ENCODE measurements around the gene TSPAN14.

TSPAN14 gene

DNA sequence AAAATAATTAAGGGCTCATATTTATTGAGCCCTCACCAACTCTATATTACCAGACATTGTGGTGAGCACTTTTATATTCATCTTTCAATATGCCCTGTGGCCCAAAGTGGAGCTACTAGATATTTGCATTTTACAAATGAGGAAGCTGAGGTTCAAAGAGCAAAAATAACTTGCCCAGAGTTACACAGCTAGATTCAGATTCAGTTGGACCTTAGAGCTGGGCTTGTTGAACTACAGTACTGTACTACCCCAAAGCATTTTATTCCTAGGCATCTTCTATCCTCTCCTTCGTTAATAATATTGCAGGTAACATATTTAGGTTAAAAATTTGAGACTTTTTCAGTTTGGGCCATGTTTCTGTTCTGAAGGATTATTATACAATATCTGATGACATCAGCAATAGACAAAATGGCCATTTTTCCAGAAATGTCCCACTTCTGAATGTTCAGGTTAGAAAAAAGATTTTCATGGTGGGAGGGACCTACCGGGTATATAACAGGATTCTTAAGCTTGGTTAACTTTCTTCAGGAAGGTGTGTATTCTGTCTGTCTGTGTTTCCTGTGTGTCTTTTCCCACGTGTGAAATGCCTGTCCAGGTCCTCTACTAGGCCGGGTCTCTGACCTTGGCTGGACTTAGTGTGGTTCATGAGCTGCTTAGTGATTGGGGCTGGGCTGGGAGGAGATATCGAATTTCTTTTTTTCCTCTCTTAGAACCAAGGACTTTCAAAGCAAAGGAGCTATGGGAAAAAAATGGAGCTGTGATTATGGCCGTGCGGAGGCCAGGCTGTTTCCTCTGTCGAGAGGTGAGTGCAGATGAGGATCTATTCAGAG lies 32.2 kb upstream of the TSPAN14 start:
- H3K4me1 ChIP-seq (ENCODE audit: control insufficient read depth, insufficient read depth, low read length, poor library complexity, severe bottlenecking): no peaks in the 10 kb centered on the region
- H3K27me3 ChIP-seq (replicated peaks; ENCODE audit: control insufficient read depth, insufficient read depth, low read length, poor library complexity, severe bottlenecking): no peaks in the 10 kb centered on the region
- H3K36me3 ChIP-seq (ENCODE audit: control insufficient read depth, insufficient read depth, low read length): no peaks in the 10 kb centered on the region
- no peak overlapping the region for H3K4me3 ChIP-seq (ENCODE audit: insufficient read depth, low read depth, low read length, poor library complexity, severe bottlenecking)
- H3K27ac ChIP-seq (ENCODE audit: insufficient read depth, low read length, poor library complexity, severe bottlenecking): no peak overlapping the region
- no peaks in the 10 kb centered on the region for H3K9me3 ChIP-seq (ENCODE audit: control insufficient read depth, low read length)
- DNase-seq: no peak

DNA sequence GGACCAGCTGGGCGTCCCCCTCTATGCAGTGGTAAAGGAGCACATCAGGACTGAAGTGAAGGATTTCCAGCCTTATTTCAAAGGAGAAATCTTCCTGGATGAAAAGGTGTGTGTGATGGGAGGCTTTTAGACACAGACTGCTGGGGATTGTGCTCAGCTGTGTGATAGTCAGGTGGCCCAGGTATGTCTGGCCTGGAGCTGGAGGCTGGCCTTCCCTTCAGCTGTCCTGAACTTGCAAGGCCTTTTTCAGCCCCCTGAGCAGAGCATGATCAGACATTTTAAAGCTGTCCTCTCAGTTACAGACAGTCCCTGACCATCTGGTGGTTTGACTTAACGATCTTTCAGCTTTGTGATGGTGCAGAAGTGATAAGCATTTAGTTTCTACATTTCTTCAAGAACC lies 28.2 kb upstream of the TSPAN14 start:
- DNase-seq: no peak
- no peaks in the 10 kb centered on the region for H3K9me3 ChIP-seq (ENCODE audit: control insufficient read depth, low read length)
- no peak overlapping the region for H3K27ac ChIP-seq (ENCODE audit: insufficient read depth, low read length, poor library complexity, severe bottlenecking)
- no peak overlapping the region for H3K4me3 ChIP-seq (ENCODE audit: insufficient read depth, low read depth, low read length, poor library complexity, severe bottlenecking)
- no peaks in the 10 kb centered on the region for H3K27me3 ChIP-seq (replicated peaks; ENCODE audit: control insufficient read depth, insufficient read depth, low read length, poor library complexity, severe bottlenecking)
- H3K4me1 ChIP-seq (ENCODE audit: control insufficient read depth, insufficient read depth, low read length, poor library complexity, severe bottlenecking): no peaks in the 10 kb centered on the region
- no peaks in the 10 kb centered on the region for H3K36me3 ChIP-seq (ENCODE audit: control insufficient read depth, insufficient read depth, low read length)

DNA sequence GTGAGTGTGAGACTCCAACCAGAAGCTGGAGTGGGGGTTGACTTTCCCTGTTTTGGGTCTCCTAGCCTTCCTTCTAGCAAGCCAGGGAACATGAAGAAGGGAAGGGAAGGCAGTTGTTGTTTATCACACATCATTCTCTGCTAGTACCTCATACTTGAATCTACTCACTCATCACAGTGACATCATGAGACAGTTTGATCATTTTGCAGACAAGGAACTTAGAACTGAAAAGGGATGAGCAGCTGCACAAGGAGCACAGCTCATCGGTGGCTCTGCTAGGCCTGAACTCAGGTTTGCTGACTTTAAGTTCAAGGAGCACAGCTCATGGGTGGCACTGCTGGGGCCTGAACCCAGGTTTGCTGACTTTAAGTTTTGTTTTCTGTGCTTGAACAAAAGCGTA lies 26.6 kb upstream of the TSPAN14 start:
- Histone ChIP-seq H3K9me3 (ENCODE audit: control insufficient read depth, low read length) (no peaks in the 10 kb centered on the region), H3K4me1 (ENCODE audit: control insufficient read depth, insufficient read depth, low read length, poor library complexity, severe bottlenecking) (no peaks in the 10 kb centered on the region), H3K27ac (ENCODE audit: insufficient read depth, low read length, poor library complexity, severe bottlenecking) (no peak overlapping the region), H3K4me3 (ENCODE audit: insufficient read depth, low read depth, low read length, poor library complexity, severe bottlenecking) (no peak overlapping the region), H3K36me3 (ENCODE audit: control insufficient read depth, insufficient read depth, low read length) (no peaks in the 10 kb centered on the region), H3K27me3 (replicated peaks; ENCODE audit: control insufficient read depth, insufficient read depth, low read length, poor library complexity, severe bottlenecking) (no peaks in the 10 kb centered on the region)
- no peak for DNase-seq

DNA sequence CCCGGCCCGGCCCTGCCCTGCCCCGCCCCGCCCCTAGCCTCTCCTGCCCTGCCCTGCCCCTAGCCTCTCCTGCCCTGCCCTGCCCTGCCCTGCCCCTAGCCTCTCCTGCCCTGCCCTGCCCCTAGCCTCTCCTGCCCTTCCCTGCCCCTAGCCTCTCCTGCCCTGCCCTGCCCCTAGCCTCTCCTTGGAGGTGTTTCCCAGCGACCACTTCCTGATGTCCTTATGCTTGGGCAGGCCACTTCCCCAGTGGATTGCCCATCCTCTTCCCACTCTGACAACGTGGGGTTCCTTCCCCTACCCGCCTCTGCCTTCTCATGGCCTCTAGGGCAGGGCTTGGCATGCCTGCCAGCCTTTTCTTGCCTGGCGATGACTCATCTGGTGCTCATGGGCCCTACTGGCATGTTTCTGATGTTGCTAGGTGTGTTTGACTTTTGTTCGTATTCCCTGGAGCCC lies 24.6 kb upstream of the TSPAN14 start:
- no peaks in the 10 kb centered on the region for H3K36me3 ChIP-seq (ENCODE audit: control insufficient read depth, insufficient read depth, low read length)
- no peaks in the 10 kb centered on the region for H3K9me3 ChIP-seq (ENCODE audit: control insufficient read depth, low read length)
- no peak for DNase-seq
- H3K4me3 ChIP-seq (ENCODE audit: insufficient read depth, low read depth, low read length, poor library complexity, severe bottlenecking): no peak overlapping the region
- H3K27ac ChIP-seq (ENCODE audit: insufficient read depth, low read length, poor library complexity, severe bottlenecking): no peak overlapping the region
- H3K27me3 ChIP-seq (replicated peaks; ENCODE audit: control insufficient read depth, insufficient read depth, low read length, poor library complexity, severe bottlenecking): no peaks in the 10 kb centered on the region
- no peaks in the 10 kb centered on the region for H3K4me1 ChIP-seq (ENCODE audit: control insufficient read depth, insufficient read depth, low read length, poor library complexity, severe bottlenecking)

DNA sequence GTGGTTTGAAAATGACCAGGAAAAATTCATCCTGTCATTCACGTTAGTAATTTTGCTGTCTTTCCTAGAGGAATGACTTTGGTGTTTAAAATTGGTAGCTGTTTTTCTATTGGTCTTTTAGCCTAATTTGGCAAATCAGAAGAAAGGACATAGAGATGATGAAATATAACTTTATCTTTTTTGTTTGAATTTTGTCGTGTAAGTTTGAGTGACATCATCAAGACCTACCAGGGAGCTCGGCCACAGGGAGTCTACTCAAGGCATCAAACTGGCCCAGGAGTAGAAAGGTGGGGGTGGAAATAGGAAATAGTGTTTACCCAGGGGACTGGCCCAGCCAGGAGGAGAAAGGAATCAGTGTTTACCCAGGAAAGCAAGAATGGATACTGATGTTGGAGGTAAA lies 21.0 kb upstream of the TSPAN14 start:
- no peak overlapping the region for H3K4me3 ChIP-seq (ENCODE audit: insufficient read depth, low read depth, low read length, poor library complexity, severe bottlenecking)
- H3K27me3 ChIP-seq (replicated peaks; ENCODE audit: control insufficient read depth, insufficient read depth, low read length, poor library complexity, severe bottlenecking): no peaks in the 10 kb centered on the region
- no peaks in the 10 kb centered on the region for H3K4me1 ChIP-seq (ENCODE audit: control insufficient read depth, insufficient read depth, low read length, poor library complexity, severe bottlenecking)
- H3K27ac ChIP-seq (ENCODE audit: insufficient read depth, low read length, poor library complexity, severe bottlenecking): no peak overlapping the region
- no peaks in the 10 kb centered on the region for H3K9me3 ChIP-seq (ENCODE audit: control insufficient read depth, low read length)
- no peaks in the 10 kb centered on the region for H3K36me3 ChIP-seq (ENCODE audit: control insufficient read depth, insufficient read depth, low read length)
- DNase-seq: no peak

DNA sequence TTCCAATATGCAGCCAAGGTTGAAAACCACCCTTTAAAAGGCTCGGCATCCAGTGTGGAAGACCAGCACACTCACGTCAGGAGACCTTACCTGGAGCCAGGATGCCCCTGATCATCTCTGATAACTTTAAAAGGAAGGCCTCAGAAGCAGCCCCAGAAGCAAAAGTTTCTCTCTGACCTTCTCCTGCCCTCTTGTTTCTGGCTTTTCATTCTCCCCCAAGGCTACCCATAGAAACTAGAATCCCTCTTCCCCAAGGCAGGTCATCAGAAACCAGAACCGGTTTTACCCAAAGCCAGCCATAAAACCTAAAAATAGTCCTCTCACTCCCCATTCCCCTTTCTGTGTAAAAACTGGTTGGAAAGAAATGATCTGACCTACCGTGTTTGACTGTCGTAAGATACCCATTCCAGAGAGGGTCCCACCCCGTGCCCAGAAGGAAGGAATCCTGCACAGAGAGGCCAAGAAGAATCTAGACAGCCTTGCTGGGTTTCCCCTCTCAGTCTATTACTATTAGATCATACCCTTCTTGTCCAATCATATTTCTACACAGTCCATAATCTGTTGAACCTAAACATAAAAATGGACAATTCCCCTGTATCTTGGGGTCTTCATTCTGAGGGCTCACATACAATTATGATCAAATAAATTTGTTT lies 17.5 kb upstream of the TSPAN14 start:
- Histone ChIP-seq H3K4me1 (ENCODE audit: control insufficient read depth, insufficient read depth, low read length, poor library complexity, severe bottlenecking) (no peaks in the 10 kb centered on the region), H3K36me3 (ENCODE audit: control insufficient read depth, insufficient read depth, low read length) (no peaks in the 10 kb centered on the region), H3K9me3 (ENCODE audit: control insufficient read depth, low read length) (no peaks in the 10 kb centered on the region), H3K4me3 (ENCODE audit: insufficient read depth, low read depth, low read length, poor library complexity, severe bottlenecking) (no peak overlapping the region), H3K27me3 (replicated peaks; ENCODE audit: control insufficient read depth, insufficient read depth, low read length, poor library complexity, severe bottlenecking) (no peaks in the 10 kb centered on the region), H3K27ac (ENCODE audit: insufficient read depth, low read length, poor library complexity, severe bottlenecking) (no peak overlapping the region)
- no peak for DNase-seq

DNA sequence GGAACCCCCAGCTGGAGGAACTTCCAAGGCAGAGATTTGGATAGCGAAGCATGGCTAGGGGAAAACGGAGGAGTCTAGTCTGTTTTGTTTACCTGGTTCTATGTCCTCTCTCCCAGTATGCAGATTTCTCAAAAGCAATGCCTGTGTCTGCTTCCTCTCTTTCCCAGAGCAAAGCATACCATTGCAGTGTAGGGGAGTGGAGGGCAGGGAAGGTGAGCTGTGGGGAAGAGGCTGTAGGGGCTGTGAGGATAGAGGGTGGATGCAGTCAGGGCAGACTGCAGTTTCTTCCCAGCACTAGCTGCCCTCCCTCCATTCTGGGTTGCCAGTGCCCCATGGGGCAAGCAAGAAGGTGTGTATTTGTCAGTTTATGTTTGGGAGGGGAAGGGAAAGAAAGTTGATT lies 16.9 kb upstream of the TSPAN14 start:
- no peak overlapping the region for H3K27ac ChIP-seq (ENCODE audit: insufficient read depth, low read length, poor library complexity, severe bottlenecking)
- H3K36me3 ChIP-seq (ENCODE audit: control insufficient read depth, insufficient read depth, low read length): no peaks in the 10 kb centered on the region
- no peaks in the 10 kb centered on the region for H3K4me1 ChIP-seq (ENCODE audit: control insufficient read depth, insufficient read depth, low read length, poor library complexity, severe bottlenecking)
- DNase-seq: no peak
- H3K27me3 ChIP-seq (replicated peaks; ENCODE audit: control insufficient read depth, insufficient read depth, low read length, poor library complexity, severe bottlenecking): no peaks in the 10 kb centered on the region
- H3K9me3 ChIP-seq (ENCODE audit: control insufficient read depth, low read length): no peaks in the 10 kb centered on the region
- no peak overlapping the region for H3K4me3 ChIP-seq (ENCODE audit: insufficient read depth, low read depth, low read length, poor library complexity, severe bottlenecking)

DNA sequence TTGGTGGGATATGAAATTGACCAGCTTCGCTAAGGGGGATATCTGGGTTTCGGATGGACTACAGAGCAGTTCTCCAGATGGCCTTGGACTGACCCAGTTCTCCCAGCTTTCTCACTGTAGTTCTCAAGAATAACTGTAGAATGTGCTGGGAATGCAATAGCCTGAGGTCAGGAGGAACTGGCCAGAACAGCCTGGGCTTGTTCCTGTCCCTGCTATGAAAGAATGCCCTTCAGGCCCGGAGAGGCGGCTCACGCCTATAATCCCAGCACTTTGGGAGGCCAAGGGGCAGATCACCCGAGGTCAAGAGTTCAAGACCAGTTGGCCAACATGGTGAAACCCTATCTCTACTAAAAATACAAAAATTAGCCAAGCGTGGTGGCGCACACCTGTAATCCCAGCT lies 12.3 kb upstream of the TSPAN14 start:
- H3K36me3 ChIP-seq (ENCODE audit: control insufficient read depth, insufficient read depth, low read length): no peaks in the 10 kb centered on the region
- no peak for DNase-seq
- H3K27ac ChIP-seq (ENCODE audit: insufficient read depth, low read length, poor library complexity, severe bottlenecking): no peak overlapping the region
- H3K4me1 ChIP-seq (ENCODE audit: control insufficient read depth, insufficient read depth, low read length, poor library complexity, severe bottlenecking): peaks cover 4% of the 10 kb centered on the region
- H3K27me3 ChIP-seq (replicated peaks; ENCODE audit: control insufficient read depth, insufficient read depth, low read length, poor library complexity, severe bottlenecking): no peaks in the 10 kb centered on the region
- H3K4me3 ChIP-seq (ENCODE audit: insufficient read depth, low read depth, low read length, poor library complexity, severe bottlenecking): no peak overlapping the region
- H3K9me3 ChIP-seq (ENCODE audit: control insufficient read depth, low read length): no peaks in the 10 kb centered on the region

DNA sequence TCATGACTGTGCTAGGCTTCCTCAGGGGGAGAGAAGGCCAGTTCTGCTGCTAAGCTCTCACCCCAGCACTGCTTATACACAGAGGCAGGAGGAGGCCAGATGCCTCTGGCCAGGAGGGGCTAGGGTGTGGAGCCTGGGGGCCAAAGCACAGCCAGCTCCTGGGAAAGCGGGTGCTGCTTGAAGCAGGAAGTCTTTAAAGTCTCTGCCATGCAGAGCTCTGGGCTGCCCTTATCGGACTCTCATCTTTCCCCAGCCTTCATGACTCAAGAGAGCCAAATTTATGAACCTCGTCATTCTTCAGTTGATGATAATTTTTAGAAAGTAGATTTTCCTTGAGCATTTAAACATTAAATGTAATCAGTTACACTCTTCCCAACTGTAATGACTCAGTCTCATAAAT lies 11.2 kb upstream of the TSPAN14 start:
- H3K4me3 ChIP-seq (ENCODE audit: insufficient read depth, low read depth, low read length, poor library complexity, severe bottlenecking): no peak overlapping the region
- no peaks in the 10 kb centered on the region for H3K36me3 ChIP-seq (ENCODE audit: control insufficient read depth, insufficient read depth, low read length)
- no peak overlapping the region for H3K27ac ChIP-seq (ENCODE audit: insufficient read depth, low read length, poor library complexity, severe bottlenecking)
- H3K9me3 ChIP-seq (ENCODE audit: control insufficient read depth, low read length): no peaks in the 10 kb centered on the region
- no peak for DNase-seq
- H3K4me1 ChIP-seq (ENCODE audit: control insufficient read depth, insufficient read depth, low read length, poor library complexity, severe bottlenecking): peaks cover 4% of the 10 kb centered on the region
- no peaks in the 10 kb centered on the region for H3K27me3 ChIP-seq (replicated peaks; ENCODE audit: control insufficient read depth, insufficient read depth, low read length, poor library complexity, severe bottlenecking)

DNA sequence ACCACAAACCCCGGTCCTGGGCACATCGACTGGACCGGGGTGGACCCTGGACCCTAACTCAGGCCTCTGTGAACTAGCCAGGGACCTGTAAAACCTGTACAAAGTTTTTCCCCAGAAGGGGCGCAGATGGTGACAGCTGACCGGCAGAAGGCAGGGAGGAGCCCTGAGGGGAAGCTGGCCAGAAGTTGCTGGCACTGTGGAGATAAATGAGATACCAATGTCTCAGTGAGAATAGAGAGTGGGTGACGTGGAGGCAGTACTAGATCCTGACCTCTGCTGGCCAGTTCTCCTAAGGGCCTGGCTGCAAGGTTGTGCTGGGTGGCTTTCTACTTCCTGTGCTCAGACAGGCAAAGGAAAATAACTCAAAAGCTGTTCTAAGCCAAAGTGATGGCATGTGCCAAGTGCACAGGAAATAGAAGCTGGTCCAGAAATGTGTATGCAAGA lies 10.6 kb upstream of the TSPAN14 start:
- no peaks in the 10 kb centered on the region for H3K9me3 ChIP-seq (ENCODE audit: control insufficient read depth, low read length)
- peaks cover 4% of the 10 kb centered on the region for H3K4me1 ChIP-seq (ENCODE audit: control insufficient read depth, insufficient read depth, low read length, poor library complexity, severe bottlenecking)
- H3K27me3 ChIP-seq (replicated peaks; ENCODE audit: control insufficient read depth, insufficient read depth, low read length, poor library complexity, severe bottlenecking): no peaks in the 10 kb centered on the region
- H3K4me3 ChIP-seq (ENCODE audit: insufficient read depth, low read depth, low read length, poor library complexity, severe bottlenecking): no peak overlapping the region
- no peak overlapping the region for H3K27ac ChIP-seq (ENCODE audit: insufficient read depth, low read length, poor library complexity, severe bottlenecking)
- no peak for DNase-seq
- H3K36me3 ChIP-seq (ENCODE audit: control insufficient read depth, insufficient read depth, low read length): no peaks in the 10 kb centered on the region
